GM12891 (cell line): ENCODE data around the gene SCUBE1.

ENCODE experiments used
- POLR2A ChIP-seq: IDR thresholded peaks from 2 replicates; pipeline ENCODE4 v1.6.1; 2011; ENCODE audit warnings: low read depth, low read length, control low read depth
- POLR2AphosphoS5 ChIP-seq: IDR thresholded peaks from 2 replicates; pipeline ENCODE4 v1.6.1; 2011; ENCODE audit warnings: low read depth, low read length, control low read depth
- SPI1 ChIP-seq: IDR thresholded peaks from 2 replicates; pipeline ENCODE4 v1.6.1; 2011; ENCODE audit warnings: low read depth, low read length, control low read depth
- TAF1 ChIP-seq: IDR thresholded peaks from 2 replicates; pipeline ENCODE4 v1.6.1; 2011; ENCODE audit warnings: low read depth, low read length, control low read depth

- TF ChIP-seq TAF1 (no peak), POLR2A (no peak), POLR2AphosphoS5 (no peak), SPI1 (no peak)
Measured at GRCh38 chr22:43179146-43179910, 163.8 kb downstream of the SCUBE1 start.
